ENCODE measurements around the gene CLCN3. TPM values are rescaled to one million over a fixed set of nuclear protein-coding genes. Genes with fewer than 3 reads are reported as not detected.

Gene CLCN3
- 22.8 and 29.4 TPM in 2 replicates for total RNA-seq (2012; rRNA removed)
- polyA plus RNA-seq (2012; rRNA removed), result 11.2 and 13.0 TPM in 2 replicates
- 2.3 and 2.4 TPM in 2 replicates for polyA plus RNA-seq (2012; cell fraction: cytosol; rRNA removed)
- polyA plus RNA-seq (2012; cell fraction: nucleus; rRNA removed; ENCODE audit: low replicate concordance), result 0.94 and 6.4 TPM in 2 replicates
- Bru-seq, nascent RNA, result percentile 77 among the genes with signal in this experiment
- BruChase-seq, experiment 1, labeled RNA remaining after a 6-hour chase, result percentile 77 among the genes with signal in this experiment
- BruChase-seq, experiment 2, labeled RNA remaining after a 2-hour chase, result percentile 76 among the genes with signal in this experiment
- long read RNA-seq, full-length matches to known transcripts, result 33 of 49 reads
- long read RNA-seq, partial matches to known transcripts, result 5 of 49 reads
- long read RNA-seq, other reads (novel, unspliced or antisense), result 11 of 49 reads

DNA sequence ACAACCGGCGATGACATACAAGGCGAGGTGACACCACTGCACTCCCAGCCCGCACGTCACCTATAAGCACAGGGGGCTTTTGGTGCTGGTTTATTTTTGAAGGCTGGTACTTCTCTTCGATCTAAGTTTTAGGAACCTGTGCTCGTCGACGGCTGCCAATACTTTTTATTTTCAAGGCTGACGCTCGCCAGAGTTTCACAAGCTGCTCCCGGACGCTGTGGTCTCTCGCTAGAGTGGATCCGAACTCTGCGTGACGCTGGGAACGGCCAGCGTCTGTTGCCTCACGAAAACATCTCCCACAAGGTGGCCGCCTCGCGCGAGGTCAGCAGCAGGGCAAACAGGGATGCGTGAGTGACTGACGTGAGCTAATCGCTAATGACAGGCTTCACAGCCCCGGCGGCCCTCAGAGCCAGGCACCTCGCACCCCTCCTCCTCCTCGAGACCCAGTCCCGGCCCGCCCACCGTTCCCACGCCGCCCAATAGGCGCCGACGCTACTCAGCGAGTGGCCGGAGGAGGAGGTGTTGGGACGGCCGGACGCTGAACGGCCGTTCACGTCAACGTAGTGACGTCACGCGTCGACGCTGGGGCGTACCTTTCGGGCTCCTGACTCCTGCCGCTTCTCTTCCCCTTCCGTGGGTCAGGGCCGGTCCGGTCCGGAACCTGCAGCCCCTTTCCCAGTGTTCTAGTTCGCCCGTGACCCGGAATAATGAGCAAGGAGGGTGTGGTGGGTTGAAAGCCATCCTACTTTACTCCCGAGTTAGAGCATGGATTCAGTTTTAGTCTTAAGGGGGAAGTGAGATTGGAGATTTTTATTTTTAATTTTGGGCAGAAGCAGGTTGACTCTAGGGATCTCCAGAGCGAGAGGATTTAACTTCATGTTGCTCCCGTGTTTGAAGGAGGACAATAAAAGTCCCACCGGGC, at the start of gene CLCN3:
CLCN3 (plus strand) TSS at position 621 of the 922 bp plus-strand sequence. CDS start 15,351 bp downstream, outside the sequence.
- POLR2A ChIA-PET (ENCODE audit: unreplicated experiment), result no interaction called here
- H3K79me1 ChIP-seq (ENCODE audit: low read depth in 1 of 2, low read length in 2 of 2), result peaks cover 3 to 13% of the 10 kb centered on the region in 2 experiments
- peak within 1 kb of the TSS; percentile 28; the same call in 1 of the 3 replicates for H2BK15ac ChIP-seq (ENCODE audit: low read depth, low read length)
- peak within 1 kb of the TSS; percentile 77 to 95 for H4K8ac ChIP-seq (ENCODE audit: low read depth in 2 of 2, low read length in 2 of 2)
- H2BK5ac ChIP-seq (ENCODE audit: low read depth, low read length, poor library complexity, severe bottlenecking), result peak within 1 kb of the TSS; percentile 81
- H3K4me2 ChIP-seq (ENCODE audit: low read depth, low read length), result peak within 1 kb of the TSS; percentile 91
- peak within 1 kb of the TSS; percentile 74 for H4K5ac ChIP-seq (ENCODE audit: low read depth, low read length)
- H3K14ac ChIP-seq (replicated peaks; ENCODE audit: low read depth, low read length), result peak within 1 kb of the TSS; percentile 96
- peak within 1 kb of the TSS; percentile 90 for H4K91ac ChIP-seq (ENCODE audit: insufficient read depth, low read depth, low read length)
- peak within 1 kb of the TSS; percentile 91 for H3K23ac ChIP-seq (ENCODE audit: low read depth, low read length)
- peak within 1 kb of the TSS; percentile 88 for H2BK120ac ChIP-seq (ENCODE audit: low read depth, low read length)
- H2BK20ac ChIP-seq (ENCODE audit: low read depth, low read length), result peak within 1 kb of the TSS; percentile 40; the same call in 1 of the 2 replicates
- BruUV-seq (replicated peaks), result TSS peak; percentile 94
- H2AFZ ChIP-seq (replicated peaks; ENCODE audit: low read length, poor library complexity), result peak within 1 kb of the TSS; percentile 99
- H2AK5ac ChIP-seq (ENCODE audit: low read depth, low read length), result peak within 1 kb of the TSS; percentile 50; the same call in 1 of the 2 replicates
- H3K36me3 ChIP-seq (ENCODE audit: control insufficient read depth, insufficient read depth, low read length), result no peaks in the 10 kb centered on the region
- no peaks in the 10 kb centered on the region for H3K9me1 ChIP-seq (ENCODE audit: insufficient read depth, low read length)
- ATAC-seq (ENCODE audit: low read depth) (peak; percentile 94), DNase-seq (peak; percentile 94)
- H3K56ac ChIP-seq (ENCODE audit: extremely low read depth, insufficient read depth, low read length), result peak within 1 kb of the TSS; percentile 94
- in situ Hi-C loops (cut with MboI; ENCODE audit: low sequenced_read_pairs), result loop anchor here (25.0 kb wide), 1 partner anchor 442 kb away; no protein-coding TSS in a partner anchor
- WGBS, 2 experiments (ENCODE audit: extremely low coverage in 2 of 2, insufficient read length in 1 of 2), result 0% methylated on average over 15 of the region's 67 CpGs; no CpG with 5 or more reads in 1 of the 2 experiments
- no peaks in the 10 kb centered on the region for H3K4me1 ChIP-seq (ENCODE audit: control insufficient read depth, insufficient read depth, low read length)
- peak within 1 kb of the TSS; percentile 92 for H3K9ac ChIP-seq (ENCODE audit: low read depth, low read length)
- H3K9me3 ChIP-seq (ENCODE audit: control insufficient read depth, insufficient read depth, low read length), result no peaks in the 10 kb centered on the region
- peak within 1 kb of the TSS; percentile 81 for H3K27ac ChIP-seq (ENCODE audit: insufficient read depth, low read length)
- H3K4ac ChIP-seq (ENCODE audit: low read depth, low read length), result peak within 1 kb of the TSS; percentile 91
- H4K20me1 ChIP-seq (ENCODE audit: insufficient read depth, low read length), result peaks cover 17% of the 10 kb centered on the region; the same call in 1 of the 2 replicates
- H3K4me3 ChIP-seq (ENCODE audit: insufficient read depth, low read depth, low read length), result peak within 1 kb of the TSS; percentile 87
- H3K27me3 ChIP-seq (ENCODE audit: control insufficient read depth, insufficient read depth, low read length), result no peaks in the 10 kb centered on the region
- no peak for TF ChIP-seq RFX5 (IDR thresholded peaks at IDR 0.05; ENCODE audit: low read depth, low read length)
- TF ChIP-seq, protein P1, sequence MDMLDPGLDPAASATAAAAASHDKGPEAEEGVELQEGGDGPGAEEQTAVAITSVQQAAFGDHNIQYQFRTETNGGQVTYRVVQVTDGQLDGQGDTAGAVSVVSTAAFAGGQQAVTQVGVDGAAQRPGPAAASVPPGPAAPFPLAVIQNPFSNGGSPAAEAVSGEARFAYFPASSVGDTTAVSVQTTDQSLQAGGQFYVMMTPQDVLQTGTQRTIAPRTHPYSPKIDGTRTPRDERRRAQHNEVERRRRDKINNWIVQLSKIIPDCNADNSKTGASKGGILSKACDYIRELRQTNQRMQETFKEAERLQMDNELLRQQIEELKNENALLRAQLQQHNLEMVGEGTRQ (IDR thresholded peaks at IDR 0.05; ENCODE audit: low read depth, low read length), result no peak
- TF ChIP-seq, protein P2, sequence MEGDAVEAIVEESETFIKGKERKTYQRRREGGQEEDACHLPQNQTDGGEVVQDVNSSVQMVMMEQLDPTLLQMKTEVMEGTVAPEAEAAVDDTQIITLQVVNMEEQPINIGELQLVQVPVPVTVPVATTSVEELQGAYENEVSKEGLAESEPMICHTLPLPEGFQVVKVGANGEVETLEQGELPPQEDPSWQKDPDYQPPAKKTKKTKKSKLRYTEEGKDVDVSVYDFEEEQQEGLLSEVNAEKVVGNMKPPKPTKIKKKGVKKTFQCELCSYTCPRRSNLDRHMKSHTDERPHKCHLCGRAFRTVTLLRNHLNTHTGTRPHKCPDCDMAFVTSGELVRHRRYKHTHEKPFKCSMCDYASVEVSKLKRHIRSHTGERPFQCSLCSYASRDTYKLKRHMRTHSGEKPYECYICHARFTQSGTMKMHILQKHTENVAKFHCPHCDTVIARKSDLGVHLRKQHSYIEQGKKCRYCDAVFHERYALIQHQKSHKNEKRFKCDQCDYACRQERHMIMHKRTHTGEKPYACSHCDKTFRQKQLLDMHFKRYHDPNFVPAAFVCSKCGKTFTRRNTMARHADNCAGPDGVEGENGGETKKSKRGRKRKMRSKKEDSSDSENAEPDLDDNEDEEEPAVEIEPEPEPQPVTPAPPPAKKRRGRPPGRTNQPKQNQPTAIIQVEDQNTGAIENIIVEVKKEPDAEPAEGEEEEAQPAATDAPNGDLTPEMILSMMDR (conservative IDR thresholded peaks at IDR 0.05; ENCODE audit: low read depth, low read length), result 0 out of 2 replicates have a peak, but pooled peaks have one; percentile 18
- TF ChIP-seq RAD21 (IDR thresholded peaks at IDR 0.05; ENCODE audit: low read length), result no peak
- peak; percentile 93 for TF ChIP-seq POLR2A (IDR thresholded peaks at IDR 0.05; ENCODE audit: low read depth, low read length)
- peak; percentile 68 for TF ChIP-seq CEBPB (IDR thresholded peaks at IDR 0.05; ENCODE audit: low read depth, low read length)
- no peak for TF ChIP-seq MAZ (IDR thresholded peaks at IDR 0.05; ENCODE audit: borderline replicate concordance, low read depth, low read length)
- TF ChIP-seq MXI1 (IDR thresholded peaks at IDR 0.05; ENCODE audit: borderline replicate concordance, low read depth, low read length), result 0 out of 2 replicates have a peak, but pooled peaks have one; percentile 55
- TF ChIP-seq, protein P3, sequence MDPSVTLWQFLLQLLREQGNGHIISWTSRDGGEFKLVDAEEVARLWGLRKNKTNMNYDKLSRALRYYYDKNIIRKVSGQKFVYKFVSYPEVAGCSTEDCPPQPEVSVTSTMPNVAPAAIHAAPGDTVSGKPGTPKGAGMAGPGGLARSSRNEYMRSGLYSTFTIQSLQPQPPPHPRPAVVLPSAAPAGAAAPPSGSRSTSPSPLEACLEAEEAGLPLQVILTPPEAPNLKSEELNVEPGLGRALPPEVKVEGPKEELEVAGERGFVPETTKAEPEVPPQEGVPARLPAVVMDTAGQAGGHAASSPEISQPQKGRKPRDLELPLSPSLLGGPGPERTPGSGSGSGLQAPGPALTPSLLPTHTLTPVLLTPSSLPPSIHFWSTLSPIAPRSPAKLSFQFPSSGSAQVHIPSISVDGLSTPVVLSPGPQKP (IDR thresholded peaks at IDR 0.05; ENCODE audit: borderline replicate concordance, low read depth, low read length), result no peak
- TF ChIP-seq BHLHE40 (IDR thresholded peaks at IDR 0.05; ENCODE audit: low read depth, low read length), result peak; percentile 19
- dilution Hi-C loops (cut with HindIII; ENCODE audit: low sequenced_read_pairs, unreplicated experiment), result no loop called here
- peak within 1 kb of the TSS; percentile 76 for H2AK9ac ChIP-seq (replicated peaks; ENCODE audit: low read depth, low read length, poor library complexity)
- peak within 1 kb of the TSS; percentile 84 for H3K18ac ChIP-seq (ENCODE audit: low read depth, low read length)
- CTCF ChIA-PET, result interaction anchor here (0.6 to 1.9 kb wide), 6 partner anchors 14 to 92 kb away, joined by 3 to 6 read pairs (median 4); no protein-coding TSS in a partner anchor
- intact Hi-C loops (cut with micrococcal nuclease), result loop anchor here (1.0 to 2.0 kb wide), 3 partner anchors 40 to 171 kb away; partner anchors contain the start of gene HPF1
